Mucosa of gallbladder (tissue), 1 donor: ENCODE data around the gene MAB21L2. TPM values are rescaled to one million over a fixed set of nuclear protein-coding genes. Genes with fewer than 3 reads are reported as not detected.

ENCODE experiments used
- DNase-seq: peaks from one replicate; pipeline ENCODE4 v3.0.0-alpha.2; 2020; ENCODE audit warnings: low spot score
- total RNA-seq: library from RNA; stranded (reverse); gene quantifications from one replicate; pipeline ENCODE4 v1.2.1, GENCODE V29; 2021
- donor health status: DM: no; HTN: no; CAD: no.

Gene MAB21L2
- total RNA-seq, 1 donor from 2014 or later, result 2.0 TPM

DNA sequence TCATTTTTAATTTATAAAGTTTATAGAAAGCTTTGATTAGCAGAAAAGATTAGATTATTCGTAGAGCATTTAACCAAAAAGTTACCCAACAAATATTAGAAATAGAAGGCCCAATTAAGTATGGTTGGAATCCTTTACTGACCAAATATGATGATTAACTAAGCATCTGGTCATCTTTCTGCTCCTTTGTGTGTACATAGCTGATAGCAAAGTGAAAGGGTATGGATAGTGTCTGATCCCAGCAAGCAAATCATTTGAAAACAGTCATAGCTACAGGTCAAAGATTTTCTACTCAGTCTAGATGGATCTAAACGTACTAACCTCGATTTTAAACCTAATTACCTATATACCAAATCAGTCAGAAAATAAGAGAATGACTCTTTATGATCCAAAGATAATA lies 7.3 kb upstream of the MAB21L2 start:
- no peak for DNase-seq

DNA sequence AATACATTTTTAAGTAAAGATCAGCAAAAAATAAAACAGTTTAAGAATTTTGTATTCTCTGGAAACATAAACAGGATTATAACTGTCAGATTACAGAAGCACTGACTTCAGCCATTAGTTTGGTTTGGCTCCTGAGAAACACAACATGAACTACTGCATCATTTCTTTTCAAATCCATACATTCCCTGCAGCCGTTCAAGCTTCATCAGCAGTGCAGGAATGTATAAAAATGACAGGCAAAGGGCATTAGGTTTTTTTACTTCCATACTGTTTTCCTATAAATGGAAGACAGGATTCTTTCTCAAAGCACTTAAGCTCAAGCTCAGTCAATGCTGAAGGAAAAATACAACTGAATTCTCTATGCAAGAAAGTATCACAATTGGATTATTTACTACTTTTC lies 4.2 kb upstream of the MAB21L2 start:
- DNase-seq, result no peak

- no peak for DNase-seq
Measured at GRCh38 chr4:150578745-150579501, 3.0 kb upstream of the MAB21L2 start.

DNA sequence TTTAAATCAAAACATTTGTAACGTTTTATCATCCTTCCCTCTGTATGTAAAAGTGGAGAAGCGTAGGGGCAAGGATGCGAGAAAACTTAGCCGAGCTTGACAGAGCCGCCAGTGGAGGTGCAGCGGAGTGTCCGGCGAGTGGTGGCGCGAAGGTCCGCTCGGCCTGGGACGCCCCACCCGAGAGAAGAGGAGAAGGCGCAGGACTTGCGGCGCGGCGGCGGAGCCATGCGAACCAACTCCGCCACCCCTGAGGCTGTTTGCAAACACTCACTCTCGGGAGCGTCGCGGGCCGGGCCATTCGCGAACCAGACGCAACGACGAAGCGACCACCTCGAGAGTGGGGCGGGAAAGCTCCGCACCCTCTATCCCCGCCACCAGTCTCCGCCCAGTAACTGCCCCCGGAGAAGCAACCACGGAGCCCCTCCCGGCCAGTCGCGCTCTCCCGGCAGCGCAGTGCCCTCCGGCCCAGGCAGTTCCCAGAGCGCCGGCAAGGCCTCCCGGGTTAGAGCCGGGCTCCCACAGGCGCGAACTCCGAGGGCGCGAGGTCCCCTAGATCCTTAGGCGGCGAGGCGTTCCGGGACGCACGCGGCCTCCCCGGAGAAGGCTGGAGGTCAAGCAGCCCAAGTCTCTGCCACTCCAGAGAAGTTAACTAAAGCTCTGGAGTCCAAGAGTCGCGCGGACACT lies 2.3 kb upstream of the MAB21L2 start:
- DNase-seq, result no peak

- DNase-seq, result no peak
Measured at GRCh38 chr4:150580306-150580705, 1.6 kb upstream of the MAB21L2 start.

DNA sequence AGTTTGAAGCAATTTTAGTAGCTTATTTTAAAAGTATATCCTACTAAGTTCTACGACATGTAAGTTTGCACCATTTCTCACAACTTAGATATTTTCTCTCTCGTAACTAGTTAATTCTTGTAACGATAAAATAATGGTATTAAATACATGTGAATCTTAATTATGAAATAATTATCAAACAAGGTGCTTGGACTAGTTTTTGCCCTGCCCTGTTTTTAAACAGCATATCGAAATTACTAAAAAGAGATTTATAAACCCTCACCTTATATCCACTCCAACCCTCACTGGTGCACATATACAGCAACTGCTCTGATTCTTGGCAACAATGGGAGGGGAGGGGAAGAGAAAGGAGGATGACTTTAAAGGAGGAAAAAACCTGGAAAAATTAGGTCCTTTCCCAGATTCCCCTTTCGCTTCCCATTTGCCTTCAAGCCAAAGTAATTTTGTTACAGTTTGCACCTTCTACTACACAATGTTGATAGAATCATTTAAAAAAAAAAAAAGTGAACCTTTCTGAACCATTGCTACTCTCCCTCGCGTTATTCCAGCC lies 820 bp upstream of the MAB21L2 start:
- DNase-seq, result no peak

GRCh38 chr4:150581641-150582051 lies 305 bp upstream of the MAB21L2 start:
- no peak for DNase-seq

DNA sequence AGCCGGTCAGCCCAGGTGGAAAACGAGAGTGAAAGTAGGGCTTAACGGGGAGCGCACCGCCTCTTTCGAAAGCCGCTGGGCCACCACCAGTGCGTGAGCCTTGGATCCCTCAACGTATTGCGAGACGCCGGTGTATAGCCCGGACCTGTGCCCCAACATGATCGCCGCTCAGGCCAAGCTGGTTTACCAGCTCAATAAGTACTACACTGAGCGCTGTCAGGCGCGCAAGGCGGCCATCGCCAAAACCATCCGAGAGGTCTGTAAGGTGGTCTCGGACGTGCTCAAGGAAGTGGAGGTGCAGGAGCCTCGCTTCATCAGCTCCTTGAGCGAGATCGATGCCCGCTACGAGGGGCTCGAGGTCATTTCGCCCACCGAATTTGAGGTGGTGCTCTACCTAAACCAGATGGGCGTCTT lies 929 bp downstream of the MAB21L2 start:
- DNase-seq, result no peak

- DNase-seq, result no peak
Measured at GRCh38 chr4:150583287-150584110, 1.5 kb downstream of the MAB21L2 start.

- DNase-seq, result no peak
Measured at GRCh38 chr4:150584111-150584915, 2.4 kb downstream of the MAB21L2 start.

DNA sequence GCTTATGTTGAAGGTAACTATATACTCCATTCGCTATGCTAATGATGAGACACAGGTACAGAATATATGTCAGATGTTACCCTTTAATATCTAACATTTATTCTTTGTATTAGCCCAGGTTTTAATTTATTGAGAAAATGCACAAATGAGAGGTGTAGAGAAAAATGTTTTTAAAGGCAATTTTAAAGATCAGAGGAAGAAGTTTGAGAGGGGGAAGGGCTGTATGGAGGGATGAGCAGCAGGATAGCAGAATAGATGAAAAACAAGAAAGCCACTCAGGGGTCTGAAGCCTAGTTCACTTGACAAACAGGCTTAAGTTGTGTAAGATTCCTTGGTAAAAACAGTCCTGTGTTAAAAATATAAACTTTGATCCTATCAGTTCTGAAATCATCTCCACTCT lies 3.7 kb downstream of the MAB21L2 start:
- no peak for DNase-seq

GRCh38 chr4:150586162-150586810 lies 4.3 kb downstream of the MAB21L2 start:
- DNase-seq, result no peak

DNA sequence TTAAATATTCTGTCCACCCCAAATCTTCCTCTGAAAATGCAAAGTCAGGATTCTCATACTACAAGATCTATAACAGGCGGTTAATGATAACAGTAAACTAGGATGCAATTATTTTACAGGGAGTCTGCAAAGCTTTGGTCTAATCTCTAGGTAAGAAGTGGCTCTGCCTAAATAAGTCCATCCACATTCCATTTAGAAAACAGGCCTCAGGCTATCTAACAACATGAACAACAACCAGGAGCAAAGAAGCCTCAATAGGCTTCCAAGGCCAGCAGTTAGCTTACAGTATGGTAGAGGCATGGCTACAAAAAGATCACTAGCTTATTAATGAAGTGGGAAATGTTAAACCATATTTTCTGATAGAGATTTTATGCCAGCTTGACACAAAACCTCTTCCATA lies 6.4 kb downstream of the MAB21L2 start:
- DNase-seq, result no peak

GRCh38 chr4:150589157-150589556 lies 7.2 kb downstream of the MAB21L2 start:
- no peak for DNase-seq

DNA sequence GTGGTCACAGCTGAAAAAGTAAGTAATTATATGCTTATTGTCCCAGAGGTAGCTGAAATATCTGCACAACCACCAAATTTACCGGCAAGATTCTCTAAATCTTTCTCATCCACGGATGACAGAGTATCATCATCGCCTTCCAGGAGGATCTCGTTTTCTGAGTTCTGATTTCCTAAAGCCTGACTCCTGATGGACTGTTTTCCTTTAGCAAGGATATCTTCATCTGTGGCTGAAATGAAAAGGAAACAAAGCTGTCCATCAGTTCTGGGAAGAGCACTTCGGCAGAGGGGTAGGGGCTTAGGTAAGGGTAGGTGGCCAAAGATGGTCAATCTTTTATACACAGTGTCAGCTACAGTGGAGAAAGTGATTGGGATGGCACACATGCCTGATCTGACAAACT lies 8.7 kb downstream of the MAB21L2 start:
- no peak for DNase-seq

DNA sequence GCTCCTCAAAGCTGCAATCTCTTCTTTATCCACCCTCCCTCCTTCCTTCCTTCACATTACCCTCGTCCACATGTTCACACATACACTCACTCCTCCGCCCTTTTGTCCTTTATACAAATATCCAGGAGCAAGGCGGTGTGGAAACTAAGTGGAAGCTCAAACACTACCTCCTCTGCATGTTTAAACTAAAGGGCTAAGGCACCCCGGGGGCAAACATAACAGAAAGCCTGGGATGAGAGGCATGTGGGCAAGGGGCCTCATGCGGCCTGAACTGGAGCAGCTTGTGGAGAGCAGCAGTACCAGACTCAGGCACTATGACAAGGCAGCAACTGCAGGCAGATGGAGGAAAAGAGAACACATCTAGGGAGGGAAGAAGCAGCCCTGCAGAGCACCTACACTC lies 9.5 kb downstream of the MAB21L2 start:
- no peak for DNase-seq

DNA sequence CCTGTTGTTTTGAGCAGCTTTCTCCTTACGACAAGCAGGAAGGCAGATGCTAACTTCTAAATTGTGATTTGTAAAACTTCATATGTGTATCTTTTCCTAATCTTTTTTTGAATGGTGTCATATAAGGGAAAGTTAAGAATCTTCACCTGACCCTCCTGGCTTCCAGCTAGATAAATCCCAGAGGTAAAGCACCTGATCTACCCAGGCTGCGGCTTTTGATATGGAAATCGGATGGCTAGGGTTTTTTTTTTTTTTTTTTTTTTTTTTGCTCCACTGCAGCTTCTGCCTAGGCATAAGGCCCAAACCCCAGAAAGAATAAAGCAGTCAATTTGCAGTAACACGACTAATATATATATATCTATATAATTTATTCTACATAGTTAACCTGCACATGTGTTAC lies 10.0 kb downstream of the MAB21L2 start:
- no peak for DNase-seq

DNA sequence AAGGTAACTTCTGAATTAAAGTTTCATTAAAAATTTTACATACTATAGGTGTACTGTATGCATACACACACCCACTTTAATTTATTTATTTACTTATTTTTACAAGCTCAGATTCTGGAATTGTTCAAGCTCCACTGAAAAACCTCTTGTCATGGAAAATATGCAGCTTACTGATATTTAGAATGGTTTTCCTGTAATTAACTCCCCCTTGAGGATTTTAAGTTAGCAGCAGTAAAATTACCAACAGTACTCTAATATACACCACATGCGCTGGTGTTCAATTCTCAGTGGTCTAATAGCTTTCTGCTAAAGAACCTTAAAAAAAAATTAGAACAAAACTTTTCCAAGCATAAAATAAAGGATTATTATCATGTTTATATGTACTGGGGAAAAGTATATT lies 12.0 kb downstream of the MAB21L2 start:
- DNase-seq, result no peak

- no peak for DNase-seq
Measured at GRCh38 chr4:150598909-150599308, 17.0 kb downstream of the MAB21L2 start.

DNA sequence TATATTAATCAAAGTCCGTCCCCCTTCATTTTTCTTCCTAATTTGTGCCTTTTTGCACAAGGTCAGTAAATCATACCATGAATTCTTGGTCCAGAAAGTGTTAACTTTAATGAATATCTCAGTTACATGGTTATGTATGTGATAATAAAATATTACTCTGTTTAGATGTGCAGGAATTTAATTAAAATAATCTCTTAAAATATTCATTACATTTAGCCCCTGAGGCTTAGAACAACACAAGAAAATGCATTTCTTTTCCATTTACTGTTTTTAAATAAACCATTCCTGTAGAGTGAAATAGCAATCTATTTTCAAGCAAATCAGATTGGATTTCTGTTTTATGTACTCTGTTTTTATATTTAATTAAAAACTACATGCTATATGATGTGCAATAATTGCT lies 17.6 kb downstream of the MAB21L2 start:
- DNase-seq, result no peak
